EL (cell line): Measurements from ENCODE around the gene SLC22A23.

Source experiments
- DNase-seq: peaks from one replicate; pipeline ENCODE4 v3.0.0-alpha.2; 2016

The SLC22A23 gene

GRCh38 chr6:3350252-3350796 lies 106.5 kb downstream of the SLC22A23 start:
- no peak for DNase-seq

DNA sequence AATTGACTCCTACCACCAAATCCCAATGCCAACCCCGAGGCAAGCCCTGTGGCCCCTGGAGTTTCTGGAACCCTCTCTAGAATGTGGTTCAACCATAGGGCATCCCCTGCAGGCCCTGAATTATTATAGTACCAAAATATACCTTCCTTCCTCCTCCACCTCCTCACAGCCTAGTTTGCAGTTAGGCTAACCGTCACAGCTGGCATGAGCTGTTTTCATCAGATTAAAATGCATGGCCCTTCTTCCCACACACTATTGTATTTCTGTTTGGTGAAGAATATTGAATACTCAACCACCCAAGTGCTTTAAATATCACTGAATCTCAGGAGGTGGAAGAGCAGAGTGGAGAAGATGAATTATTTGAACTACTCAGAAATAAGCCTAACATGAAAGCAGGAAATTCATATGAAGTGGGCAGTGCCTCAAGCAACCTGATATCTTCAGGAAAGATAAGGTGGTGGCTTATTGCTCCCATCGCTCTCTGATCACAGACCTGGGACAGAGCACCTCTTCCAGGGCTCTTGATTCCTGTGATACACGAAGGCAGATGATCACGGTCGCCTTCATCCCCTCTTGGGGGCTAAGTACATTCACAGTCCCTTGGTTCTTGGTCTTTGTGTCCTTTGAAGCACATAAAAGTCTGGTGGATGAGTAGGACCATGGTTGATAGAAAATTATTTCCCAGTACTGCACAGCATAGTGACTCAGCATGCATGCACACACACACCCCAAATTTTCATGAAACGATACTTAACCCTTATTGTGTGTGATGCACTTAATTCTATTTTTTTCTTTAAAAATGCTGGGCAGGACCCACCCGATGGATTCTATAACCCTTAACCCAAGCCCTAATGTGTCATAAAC lies 107.2 kb downstream of the SLC22A23 start:
- DNase-seq: no peak

DNA sequence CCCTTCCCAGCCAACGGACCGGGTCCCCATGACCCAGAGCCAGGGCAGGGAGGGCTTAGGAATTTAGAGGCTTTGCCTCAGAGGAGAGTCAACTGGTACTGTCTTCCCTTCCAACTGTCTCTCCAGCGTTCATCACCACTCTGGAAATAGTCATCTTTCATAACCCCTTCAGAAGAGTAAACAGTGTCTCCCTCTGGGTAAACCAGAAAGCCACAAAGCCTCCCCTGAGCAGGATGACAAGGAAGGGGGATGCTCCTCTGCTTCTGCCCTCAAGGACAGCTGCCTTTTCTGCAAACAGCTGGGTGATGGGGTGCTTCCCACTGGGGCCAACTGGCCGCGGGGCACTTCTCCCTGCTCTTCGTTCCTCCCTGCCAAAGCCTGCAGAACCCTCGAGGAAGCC lies 108.0 kb downstream of the SLC22A23 start:
- DNase-seq: no peak

- DNase-seq: no peak
Measured at GRCh38 chr6:3347826-3348225, 109.0 kb downstream of the SLC22A23 start.

DNA sequence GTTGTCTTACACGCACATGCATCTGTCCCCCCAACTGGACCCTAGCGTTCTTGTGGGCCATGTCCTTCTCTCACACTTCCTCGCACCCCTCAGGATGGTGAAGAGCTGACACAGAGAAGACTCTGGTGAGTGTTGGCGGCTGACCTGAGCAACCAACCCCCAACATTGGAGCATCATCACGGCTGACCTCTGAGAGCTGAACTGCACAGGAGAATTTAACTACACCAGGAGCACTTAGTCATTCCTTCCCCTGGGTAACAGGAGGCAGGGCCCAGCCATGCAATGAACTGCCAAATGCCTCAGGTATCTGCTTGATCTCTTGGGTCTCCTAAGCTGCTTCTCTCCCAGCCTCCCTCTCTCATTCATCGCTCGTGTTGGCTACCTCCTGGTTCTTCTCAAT lies 109.6 kb downstream of the SLC22A23 start:
- no peak for DNase-seq

- no peak for DNase-seq
Measured at GRCh38 chr6:3346476-3346875, 110.4 kb downstream of the SLC22A23 start.

DNA sequence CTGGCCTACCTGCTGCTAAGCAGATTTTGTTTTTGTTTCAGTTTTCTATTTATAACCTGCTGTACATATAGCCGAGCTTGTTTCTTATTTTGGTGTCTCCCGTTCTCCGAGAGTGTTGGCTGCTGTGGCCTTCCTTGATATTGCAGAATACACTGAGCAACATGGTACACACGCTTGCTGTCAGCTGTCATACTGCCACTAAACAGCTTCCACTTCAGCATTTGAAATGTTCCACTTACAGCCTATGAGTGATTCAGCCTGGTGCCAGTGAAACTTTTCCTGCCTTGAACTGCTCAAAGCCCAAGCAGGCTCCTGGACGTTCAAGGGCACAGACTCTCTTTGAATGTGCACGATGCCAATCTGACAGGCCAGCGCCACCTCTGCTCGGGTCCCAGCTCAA lies 111.0 kb downstream of the SLC22A23 start:
- DNase-seq: no peak

GRCh38 chr6:3343089-3343883 lies 113.6 kb downstream of the SLC22A23 start:
- DNase-seq: no peak

DNA sequence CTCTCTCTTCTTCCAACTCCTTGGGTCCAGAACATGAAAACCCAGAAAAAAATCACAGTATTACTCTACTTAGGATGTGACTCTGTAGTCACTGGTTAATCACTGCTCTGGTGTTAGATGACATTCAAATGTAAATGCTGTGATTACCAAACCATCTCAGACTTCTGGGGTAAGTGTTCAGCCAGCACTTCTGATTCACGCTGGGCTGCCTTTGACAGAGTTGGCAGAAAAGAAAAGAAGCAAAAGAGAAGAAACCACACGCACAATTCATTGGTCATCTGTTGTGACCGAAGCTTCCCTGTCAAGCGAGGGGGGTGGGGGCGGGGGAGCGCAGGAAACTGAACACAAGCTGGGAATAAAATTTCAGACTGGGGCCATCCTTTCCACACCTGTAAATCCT lies 115.4 kb downstream of the SLC22A23 start:
- no peak for DNase-seq

- DNase-seq: no peak
Measured at GRCh38 chr6:3340894-3341293, 116.0 kb downstream of the SLC22A23 start.

DNA sequence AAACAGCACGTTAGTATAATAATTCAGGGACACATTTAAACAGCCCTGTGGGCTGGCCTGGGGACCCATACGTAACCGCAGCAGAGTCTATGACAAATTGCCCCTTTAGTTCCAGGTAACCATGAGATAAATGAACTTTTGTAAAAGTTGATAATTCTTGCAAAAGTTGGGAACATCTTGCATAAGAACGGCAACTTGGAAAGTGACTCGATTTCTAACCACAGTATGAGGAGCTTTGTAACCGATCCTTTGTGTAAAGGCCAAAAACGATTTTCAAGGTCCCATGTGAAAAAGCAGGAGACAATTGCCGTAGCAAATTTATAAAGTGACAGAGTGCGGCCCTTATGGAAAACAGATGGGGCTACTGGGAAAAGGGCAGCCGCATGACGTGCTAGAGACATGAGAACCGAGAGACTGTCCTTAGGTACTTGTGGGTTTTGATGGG lies 116.5 kb downstream of the SLC22A23 start:
- no peak for DNase-seq

DNA sequence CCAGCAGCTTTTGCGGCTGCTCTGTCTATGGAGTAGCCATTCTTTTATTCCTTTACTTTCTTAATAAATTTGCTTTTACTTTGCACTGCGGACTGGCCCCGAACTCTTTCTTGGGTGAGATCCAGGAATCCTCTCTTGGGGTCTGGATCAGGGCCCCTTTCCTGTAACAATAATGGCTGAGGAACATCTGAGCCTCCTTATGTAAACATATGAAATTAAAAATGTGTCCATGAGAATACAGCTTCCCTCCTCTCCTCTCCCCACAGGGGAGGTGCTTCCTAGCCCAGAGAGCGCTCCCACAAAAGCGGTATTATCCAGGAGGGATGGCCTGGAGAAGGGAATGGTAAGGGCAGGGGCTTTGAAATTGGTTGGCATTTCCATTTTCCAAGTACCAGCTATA lies 117.0 kb downstream of the SLC22A23 start:
- no peak for DNase-seq

DNA sequence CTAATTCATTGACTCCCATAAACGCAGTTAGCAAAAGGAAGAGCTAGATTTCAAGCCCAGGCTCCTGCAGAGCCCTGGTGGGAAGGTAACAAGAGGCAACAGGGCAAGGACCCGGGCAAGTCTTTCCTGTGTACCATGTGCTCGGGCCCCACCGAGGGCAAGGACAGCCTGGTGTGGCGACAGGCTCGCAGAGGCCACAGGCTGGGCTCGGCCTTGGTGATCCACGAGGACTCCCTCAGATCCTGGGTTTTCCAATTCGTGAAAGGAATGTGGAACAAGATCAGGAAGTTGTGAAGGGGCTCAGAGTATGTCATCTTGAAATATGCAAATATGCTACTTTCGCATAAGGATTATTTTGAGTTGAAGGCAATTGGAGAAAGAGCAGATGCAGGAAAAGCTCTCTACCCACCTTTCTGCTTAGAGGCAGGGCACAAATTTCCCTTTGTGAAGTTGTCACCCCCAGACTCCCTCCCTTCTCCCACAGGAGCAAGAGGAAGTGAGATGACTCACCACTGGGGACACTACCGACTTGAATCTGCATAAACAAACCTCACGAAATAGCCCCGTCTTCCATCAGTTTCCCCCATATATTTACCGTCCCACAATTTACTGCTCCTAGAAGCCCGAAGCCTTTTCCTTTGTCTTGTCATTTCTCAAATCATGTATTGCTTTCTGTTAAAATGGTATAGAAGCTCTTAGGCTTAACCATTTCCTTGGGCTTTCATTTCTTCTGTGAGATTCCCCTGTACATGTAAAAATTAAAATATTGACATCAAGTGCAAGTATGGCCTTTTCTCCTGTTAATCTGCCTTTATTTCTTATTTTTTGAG lies 119.1 kb downstream of the SLC22A23 start:
- peak; percentile 37 for DNase-seq

- DNase-seq: no peak
Measured at GRCh38 chr6:3336859-3337515, 119.9 kb downstream of the SLC22A23 start.

DNA sequence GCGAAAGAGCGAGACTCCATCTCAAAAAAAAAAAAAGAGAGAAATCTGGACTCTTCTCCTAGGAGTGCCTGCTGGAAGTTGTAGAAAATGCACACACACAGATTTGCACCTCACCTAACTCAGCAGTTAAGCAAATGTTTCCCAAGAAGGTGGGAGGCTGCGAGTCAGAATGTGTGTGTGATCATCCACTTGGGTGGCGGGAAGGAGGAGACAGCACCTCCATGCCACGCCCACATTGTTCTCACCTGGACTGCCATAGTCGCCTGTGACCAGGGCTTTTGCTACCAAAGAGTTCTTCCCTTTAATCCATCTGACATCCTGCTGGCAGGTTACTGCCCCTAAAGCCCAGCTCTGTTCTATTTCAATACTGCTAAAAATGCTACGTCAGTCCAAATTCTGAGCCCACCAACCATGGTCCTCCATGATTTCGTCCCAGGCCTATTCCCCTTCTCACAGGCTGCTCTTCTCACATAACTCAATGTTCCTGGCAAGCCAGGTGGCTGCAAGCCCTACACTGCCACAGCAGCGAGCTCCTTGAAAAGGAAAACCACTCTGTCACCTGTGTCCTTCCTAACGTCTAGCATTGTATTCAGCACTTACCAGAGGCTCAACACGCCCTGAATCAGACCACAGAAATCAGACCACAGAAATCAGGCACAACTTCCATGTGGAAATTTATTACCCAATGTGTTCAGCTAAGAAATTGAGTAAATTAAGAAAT lies 120.6 kb downstream of the SLC22A23 start:
- DNase-seq: no peak

DNA sequence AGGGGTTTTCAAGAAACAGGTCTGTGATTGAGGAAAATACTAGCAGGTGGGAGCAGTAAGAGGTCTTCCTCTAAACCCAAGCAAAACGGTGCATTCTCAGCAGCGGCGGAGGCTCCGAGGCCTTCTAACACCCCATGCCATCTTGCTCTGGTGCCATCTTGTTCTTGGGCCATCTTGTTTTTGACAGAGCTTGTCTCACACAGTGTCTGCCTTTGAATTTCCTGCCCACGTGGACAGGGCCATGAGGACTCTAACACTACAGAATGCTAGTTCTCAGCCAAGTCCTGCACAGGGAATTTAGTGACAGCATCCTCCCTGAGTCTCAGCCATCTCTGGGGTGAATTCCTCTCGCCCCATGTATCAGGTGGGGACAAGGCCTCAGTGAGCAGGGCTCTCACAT lies 121.7 kb downstream of the SLC22A23 start:
- DNase-seq: no peak

DNA sequence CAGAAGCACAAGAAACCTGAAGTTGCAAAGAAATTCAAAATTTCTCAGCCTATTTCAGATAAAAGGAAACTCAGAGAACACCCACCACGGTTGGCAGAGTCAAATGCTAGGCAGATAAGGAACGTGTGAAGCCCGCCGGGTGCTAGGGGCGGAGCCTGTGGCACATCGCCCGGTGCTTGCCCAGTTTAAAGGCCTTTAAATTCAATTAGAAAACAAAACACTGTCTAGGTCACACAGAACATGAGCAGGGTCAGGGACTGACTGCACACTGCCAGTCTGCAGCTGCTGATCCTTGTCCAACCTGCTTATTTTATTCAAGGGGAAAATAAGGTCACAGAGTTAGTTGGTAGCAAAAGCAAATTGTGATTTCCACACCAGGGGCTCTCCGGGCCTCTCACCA lies 122.3 kb downstream of the SLC22A23 start:
- no peak for DNase-seq

GRCh38 chr6:3333263-3333662 lies 123.6 kb downstream of the SLC22A23 start:
- no peak for DNase-seq

- DNase-seq: no peak
Measured at GRCh38 chr6:3331971-3332370, 124.9 kb downstream of the SLC22A23 start.

GRCh38 chr6:3331494-3331893 lies 125.4 kb downstream of the SLC22A23 start:
- no peak for DNase-seq

- DNase-seq: no peak
Measured at GRCh38 chr6:3330199-3330598, 126.7 kb downstream of the SLC22A23 start.
